Stimulated activated CD8-positive, alpha-beta memory T cell treated with anti-CD3 and anti-CD28 coated beads, Interleukin-7, amount 100 ng/mL, for 4 hours (primary cell): ENCODE measurements around the gene ATF3.
A peak's percentile ranks its signal among the peaks of the same experiment; 100 is the strongest.

Experiments used
- DNase-seq, 2 donors: peaks; one replicate each; pipeline ENCODE4 v3.0.0-alpha.2; 2020; ENCODE audit warnings: low read depth in 2 of 2

The ATF3 gene

DNA sequence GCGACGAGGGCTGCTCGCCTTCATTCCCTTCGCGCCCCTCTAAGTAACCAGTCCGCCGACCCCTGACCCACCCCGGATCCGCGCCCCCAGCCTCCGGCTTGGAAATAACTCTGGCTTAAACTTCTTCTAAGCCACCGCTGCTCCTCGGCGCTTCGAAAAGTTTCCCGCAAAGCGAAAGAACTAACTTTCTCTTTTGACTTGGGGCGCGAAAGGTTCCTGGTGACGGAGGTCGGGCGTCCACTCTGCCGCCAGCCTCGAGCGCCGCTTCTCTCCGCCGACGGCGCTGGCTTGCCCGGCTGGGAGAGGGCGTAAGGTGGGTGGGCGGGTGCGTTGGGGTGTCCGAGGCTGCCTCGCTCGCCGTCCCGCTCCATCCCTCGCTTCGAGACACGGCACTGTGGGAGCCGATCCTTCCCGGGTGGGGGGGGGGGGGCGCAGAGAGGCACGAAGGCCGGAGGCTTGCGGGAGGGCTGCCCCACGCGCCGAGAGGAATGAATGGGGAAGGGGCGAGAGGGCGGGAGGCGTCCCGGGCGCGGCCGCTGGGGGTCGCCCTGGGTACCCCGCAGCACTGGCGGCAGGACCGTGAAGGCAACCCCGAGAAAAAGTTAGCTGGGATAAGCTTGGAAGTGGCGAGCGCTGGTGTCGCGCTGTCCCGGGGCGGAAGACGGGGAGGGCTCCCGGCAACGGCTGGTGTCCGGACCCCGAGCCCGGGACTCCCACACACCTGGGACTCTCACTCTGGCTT is 569 bp downstream of the ATF3 start:
- peak; percentile 29 to 41 for DNase-seq

DNA sequence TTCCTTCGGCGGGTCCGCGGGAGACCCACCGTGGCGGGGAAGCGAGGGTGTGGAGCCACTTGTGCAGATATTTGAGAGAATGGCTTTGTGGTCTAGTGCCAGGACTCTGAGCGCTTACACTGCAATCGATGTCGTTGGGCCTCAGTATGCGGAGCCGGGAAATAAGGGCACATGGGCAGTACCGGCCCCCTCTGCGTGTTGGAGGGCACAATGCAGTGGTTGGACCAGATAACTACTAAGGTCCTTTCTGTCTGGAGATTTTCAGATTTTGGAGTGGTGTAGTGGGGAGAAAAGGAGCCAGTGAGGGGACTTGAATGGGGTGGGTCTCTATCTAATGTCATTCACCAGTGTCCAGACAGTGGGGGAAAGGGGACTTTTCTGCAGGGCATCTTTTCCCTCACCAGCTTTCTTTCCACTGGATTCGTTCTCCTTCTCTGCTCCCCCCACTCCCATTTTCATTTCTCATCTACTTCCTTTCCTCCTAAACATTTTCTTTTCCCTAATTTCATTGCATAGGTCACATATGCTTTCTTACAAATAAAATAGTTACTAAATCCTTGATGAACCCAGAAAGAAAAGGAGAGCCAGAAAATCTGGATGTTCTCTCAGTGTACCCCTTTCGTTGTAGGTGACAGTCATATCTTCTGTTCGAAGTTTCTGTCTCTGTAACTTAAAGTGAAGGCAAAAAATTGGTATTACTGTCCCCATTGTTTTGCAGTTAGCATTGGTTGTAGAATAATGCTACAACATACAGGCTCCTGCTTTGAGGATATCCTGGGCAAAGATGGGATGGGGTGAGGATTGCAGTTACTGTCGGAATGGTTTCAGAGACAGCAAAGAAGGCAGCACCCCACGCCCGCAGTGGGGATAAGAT is 1.4 kb downstream of the ATF3 start:
- no peak for DNase-seq

DNA sequence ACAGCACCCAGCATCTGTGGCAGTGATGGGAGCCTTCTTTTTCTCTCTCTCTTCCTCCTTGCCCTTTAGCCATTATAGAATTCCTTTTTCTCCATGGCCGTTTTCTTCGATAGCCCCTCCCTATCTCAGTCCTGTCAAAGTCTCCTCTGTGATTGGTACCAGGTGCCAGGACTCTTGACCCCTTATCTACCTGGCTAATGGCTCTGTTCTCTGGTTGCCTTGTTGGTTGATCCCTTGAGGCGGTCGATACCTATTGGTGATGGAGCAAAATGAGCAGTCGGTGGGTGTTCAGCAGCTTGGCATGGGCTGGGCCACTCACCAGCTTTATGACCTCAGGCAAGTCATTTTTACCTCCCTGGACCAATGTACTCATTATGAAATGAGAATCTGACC is 2.0 kb downstream of the ATF3 start:
- no peak for DNase-seq

DNA sequence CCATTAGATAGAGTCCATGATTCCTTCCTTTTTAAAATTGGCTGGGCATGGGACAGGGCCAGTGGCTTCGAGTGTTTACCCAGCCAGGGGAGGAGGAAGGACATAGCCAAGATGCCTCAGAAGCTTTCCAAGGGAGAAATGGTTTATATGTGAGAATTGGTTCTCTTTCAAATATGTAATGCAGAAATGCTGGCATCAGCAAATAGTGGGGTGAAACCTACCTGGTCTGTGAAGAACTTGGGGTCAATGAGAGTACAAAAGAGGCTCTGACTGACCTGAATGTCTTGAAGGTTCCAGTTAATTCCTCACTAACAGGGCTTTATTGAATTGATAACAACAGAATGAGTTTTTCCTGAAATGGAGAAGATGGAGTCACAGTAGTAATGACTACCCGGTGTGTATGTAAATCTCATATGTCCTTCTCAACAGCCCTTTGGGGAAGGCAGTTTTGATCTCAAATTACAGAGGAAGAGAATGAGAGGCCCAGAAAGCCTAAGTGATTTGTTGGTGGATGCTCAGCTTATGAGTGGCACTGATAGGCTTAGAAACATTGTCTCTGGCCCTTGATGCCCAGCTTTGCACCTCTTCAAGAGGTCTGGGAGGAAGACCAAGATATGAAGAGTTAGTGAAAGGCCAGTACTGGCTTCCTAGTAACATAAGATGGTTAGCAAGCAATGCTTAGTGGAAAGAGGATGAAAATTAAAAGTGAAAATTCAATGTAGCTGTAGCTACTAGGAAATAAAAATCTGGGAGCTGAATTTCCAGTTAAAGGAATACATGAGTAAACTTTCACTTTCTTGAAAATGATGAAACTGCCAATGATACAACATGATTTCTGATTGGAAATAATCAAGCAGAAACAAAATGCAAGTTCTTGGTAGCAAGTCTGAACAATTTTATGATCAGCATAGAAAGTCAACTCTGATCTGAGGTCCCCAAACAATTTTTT is 2.7 kb downstream of the ATF3 start:
- no peak for DNase-seq

DNA sequence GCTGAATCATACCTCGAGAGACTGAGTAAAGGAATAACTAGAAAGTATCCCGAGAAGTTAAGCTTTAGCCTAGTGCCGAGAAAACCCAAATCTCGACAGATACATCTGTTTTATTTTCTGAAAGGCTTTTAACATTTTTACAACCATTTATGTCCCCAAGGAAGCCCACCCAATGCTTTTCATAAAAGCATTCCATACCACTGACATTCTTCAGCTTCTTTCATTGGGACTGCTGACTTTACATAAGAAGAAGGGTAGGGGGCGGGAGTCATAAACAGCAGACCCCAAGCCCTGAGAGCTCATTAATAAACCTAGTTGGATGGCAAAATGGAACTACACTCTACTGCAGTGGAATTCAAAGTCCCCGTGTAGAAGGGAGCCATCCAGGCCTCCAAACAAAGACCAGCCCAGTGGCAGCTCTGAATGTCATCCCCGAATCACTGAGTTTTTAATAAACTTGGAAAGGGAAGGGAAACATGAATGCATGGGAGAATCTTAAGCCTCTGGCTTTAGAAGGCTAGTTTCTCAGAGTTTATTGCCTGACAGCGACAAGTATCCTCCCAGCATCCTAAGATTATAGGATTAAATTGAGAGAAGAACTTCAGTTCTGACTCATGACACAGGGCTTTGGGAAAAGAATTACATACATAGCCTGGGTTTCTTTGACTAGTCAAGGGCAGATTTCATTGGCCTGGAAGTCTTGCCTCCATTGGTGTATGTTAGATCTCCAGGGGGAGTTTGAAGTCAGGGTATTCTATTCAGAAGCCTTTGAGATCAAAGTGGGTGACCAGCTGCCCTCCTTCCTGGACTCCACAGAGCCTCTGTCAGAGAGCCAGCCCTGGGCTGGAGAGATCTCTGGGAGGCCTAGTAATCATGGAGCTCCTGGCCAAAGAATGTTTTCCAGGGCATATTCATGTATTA is 3.7 kb downstream of the ATF3 start:
- no peak for DNase-seq

DNA sequence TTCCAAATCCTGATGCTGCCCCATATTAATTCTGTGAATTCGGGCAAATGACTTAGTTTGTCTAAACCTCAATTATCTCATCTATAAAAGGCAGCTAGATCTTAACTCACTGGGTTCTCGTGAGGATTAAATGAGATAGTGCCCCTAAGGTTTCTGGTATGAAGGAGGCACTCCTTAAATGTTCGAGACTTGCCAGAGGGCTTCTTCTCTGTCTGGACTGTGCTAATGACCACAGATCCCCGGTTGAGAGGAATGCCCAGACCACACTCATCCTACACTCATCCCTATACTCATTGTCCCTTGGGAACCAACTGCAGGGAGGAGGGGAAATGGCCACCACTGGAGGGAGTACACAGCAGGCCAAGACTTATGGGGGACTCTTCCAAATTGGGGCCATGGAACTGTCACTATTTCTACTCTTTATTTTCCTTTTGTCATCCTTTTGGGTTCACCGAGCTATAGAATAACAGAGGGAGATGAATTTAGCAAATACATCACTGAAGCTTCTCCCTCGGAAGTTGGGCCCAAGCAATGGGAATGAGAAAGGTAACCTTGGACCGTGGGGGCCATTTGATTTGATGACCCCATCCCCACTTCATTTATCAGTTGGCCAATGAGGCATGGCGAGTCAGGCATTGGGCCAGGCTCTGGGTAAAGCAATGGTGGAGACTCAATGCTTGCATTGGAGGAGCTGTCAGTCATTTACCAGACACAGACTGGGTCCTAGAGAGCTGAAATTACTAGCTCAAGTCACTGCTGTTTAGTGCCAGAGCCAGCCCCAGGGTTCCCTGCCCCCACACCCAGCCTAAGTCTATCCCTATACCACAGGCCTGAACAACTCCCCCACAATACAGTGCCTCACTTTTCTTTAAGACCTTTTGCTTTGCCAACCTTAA is 5.1 kb downstream of the ATF3 start:
- no peak for DNase-seq

DNA sequence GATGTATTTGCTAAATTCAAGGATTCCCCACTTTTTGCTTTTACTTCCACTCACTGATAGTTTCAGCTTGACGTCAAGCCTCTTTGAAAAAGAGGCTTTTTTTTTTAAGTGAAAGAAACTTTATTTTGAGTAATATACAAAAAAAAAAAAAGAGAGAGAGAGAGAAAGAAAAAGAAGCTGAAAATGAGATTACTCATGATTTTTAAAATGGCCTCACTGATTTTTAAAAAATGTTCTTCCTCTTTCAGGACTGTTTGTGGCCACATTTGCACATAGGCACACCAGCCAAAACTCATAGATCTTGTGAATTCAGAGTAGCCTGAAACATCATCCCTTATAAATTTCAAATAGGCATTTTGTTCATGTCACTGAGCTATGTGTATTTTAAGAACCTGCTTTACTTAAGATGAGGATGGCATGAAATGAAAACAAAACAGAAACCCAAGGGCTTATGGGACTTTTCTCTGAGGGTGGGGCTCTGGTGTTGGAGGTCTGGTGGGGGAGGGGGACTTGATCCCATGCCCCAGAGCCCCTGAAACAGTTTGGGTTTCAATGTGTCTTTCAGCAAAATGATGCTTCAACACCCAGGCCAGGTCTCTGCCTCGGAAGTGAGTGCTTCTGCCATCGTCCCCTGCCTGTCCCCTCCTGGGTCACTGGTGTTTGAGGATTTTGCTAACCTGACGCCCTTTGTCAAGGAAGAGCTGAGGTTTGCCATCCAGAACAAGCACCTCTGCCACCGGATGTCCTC is 6.1 kb downstream of the ATF3 start:
- DNase-seq: no peak

DNA sequence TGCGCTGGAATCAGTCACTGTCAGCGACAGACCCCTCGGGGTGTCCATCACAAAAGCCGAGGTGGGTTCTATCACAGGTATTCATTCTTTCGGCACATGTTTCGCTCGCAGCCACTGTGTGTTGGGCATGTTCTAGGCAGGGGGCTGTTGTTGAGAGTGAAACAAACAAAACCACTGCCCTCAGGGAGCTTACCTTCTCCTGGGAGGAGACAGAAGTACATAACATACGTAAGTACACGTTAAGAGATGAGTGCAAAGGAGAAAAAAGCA is 6.6 kb downstream of the ATF3 start:
- DNase-seq: no peak

DNA sequence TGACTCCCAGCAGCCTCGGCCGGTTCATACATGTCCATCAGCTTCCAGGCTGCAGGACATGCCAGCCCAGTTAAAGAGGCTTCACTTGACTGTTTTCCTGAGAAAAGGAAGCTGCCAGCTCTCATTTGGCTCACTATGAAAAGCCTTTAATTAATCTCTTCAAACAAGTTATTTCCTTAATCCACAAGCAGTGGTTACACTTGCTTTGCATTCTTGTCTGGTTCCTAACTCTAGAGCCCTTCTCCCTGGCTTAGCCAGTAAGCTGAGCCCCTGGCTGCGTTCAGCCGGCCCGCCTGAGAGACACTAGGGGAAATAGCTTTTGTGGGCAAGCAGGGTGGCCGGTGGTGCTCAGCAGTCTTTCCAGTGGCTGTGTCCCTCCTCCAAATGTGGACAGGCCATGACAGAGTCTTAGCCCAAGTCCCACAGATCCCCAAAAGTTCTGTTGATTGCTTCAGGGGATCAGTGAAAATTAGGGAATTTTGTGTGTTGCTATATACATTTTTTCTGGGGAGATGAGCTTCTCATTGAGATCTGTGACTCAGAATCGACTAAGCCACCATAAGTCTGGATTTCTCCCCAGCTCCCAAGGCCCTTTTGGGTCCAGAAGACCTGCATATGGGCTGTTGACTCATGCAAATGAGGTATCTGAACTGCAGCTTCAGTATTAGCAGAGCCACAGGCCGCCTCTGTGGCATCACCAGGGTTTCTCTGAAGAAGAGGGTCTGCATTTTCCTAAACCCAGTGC is 10.1 kb downstream of the ATF3 start:
- DNase-seq: no peak

DNA sequence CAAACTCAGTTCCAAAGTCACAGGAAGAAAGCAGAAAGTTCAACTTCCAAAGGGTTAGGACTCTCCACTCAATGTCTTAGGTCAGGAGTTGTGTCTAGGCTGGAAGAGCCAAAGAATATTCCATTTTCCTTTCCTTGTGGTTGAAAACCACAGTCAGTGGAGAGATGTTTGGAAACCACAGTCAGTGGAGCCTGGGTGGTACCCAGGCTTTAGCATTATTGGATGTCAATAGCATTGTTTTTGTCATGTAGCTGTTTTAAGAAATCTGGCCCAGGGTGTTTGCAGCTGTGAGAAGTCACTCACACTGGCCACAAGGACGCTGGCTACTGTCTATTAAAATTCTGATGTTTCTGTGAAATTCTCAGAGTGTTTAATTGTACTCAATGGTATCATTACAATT is 11.7 kb downstream of the ATF3 start:
- DNase-seq: no peak

DNA sequence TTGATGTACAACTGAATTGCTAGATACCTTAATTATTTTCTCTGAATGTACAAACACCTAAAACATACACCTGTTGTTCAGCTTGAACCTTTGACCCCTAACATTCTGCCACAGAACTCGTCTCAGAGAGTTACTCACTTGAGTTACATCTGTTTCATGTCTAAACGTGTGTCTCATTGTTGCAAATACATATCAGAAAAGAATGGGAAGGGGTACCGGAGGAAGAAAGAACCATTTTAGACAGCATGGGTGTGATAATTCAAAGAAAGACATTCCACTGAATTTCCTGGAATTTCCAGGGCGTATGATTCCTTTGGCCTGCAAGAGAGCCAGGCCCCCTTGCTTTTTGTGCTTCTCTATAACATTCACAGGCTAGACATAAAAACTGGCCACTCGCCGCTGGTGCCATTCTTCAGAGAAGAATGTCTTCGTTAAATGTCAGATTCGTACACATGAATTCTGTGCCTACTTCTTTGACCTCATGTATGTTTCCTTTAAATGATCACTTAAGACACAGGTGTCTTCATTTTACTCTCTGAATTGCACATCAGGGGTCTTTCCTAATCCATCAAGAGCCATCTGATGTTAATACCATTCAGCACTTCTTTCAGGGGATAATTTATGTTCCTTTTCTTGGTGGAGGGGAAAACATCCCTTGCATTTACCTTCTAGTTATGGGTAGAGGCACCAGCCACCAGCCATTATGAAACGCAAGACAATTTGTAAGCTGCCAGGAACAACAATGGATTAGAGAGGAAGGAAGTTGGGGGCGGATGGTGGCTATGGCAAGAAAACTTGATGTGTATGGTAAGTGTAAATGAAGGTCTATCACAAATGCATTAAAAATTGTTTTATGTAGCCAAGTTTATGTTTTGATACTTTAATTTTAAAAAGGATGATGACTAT is 12.7 kb downstream of the ATF3 start:
- no peak for DNase-seq

DNA sequence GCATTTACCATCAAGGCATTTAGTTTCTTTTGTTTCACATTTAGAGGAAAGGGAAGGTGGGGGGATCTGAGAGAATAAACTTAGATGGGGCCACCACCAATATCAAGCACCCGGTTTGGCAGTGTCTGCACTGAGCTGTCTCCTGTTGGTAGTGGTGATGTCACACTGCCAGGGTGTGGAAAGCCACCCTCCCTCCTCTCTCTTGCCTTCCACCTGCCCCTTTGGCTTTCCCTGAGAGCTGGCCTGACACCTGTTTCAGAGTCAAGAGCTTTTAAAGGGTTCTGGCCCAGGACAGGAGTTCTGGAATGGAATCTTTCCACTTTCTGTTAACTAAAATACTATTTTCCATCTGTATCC is 13.4 kb downstream of the ATF3 start:
- DNase-seq: no peak

DNA sequence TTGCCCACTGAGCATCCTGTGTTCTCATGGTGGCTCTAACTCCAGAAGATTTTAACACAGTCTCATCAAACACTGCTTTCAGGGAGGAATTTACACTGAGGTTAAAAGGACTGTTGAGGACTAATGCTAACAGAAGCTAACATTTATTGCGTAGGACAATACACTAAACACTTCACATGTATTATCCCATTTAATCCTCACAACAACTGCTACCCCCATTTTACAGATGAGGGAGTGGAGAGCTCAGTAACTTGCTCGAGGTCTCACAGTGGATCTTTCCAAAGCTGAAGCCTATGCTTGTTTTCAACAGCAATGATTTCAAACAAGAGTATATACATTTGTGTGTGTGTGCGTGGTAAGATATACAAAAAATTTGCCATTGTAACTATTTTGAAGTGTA is 13.9 kb downstream of the ATF3 start:
- no peak for DNase-seq

DNA sequence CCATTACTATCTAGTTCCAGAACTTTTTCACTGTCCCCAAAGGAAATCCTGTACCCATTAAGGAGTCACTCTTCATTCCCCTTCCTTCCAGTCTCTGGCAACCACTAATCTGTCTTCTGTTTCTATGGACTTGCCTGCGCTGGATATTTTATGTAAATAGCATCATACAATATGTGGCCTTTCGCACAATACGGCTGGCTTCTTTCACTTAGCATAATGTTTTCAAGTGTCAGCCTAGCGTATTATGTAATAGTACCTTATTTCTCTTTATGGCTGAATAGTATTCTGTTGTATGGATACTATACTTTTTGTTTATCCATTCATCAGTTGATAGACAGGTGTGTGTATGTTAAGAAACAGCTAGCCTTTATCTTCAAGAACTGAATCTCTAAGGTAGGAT is 14.3 kb downstream of the ATF3 start:
- no peak for DNase-seq

DNA sequence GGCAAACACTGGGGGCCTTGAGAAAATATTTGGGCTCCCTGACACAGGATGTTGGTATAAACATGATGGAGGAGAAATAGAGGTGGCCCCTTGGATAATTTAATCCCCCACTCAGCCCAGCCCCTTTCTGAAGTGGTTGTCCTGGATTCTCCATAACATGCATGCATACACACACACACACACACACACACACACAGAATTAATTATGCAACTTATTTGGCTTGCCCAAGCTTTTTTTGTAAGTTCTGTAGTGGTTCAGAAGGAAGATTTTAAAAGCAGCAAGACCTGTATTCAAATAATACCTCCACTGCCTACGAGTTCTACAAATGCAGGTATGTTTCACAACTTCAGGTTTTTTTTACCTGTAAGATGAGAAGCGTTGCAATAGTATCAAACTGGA is 15.0 kb downstream of the ATF3 start:
- DNase-seq: no peak

DNA sequence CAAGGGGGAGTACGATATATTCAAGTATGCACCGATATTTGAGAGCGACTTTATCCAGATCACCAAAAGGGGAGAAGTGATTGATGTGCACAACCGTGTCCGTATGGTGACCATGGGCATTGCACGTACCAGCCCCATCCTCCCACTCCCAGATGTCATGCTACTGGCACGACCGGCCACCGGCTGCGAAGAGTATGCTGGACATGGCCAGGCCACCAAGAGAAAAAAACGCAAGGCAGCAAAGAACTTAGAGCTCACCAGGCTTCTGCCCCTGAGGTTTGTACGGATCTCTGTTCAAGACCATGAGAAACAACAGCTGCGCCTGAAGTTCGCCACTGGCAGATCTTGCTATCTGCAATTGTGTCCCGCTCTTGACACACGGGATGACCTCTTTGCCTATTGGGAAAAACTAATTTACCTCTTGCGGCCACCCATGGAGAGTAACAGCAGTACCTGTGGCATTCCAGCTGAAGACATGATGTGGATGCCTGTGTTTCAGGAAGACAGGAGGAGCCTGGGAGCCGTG is 16.5 kb downstream of the ATF3 start:
- DNase-seq: no peak

DNA sequence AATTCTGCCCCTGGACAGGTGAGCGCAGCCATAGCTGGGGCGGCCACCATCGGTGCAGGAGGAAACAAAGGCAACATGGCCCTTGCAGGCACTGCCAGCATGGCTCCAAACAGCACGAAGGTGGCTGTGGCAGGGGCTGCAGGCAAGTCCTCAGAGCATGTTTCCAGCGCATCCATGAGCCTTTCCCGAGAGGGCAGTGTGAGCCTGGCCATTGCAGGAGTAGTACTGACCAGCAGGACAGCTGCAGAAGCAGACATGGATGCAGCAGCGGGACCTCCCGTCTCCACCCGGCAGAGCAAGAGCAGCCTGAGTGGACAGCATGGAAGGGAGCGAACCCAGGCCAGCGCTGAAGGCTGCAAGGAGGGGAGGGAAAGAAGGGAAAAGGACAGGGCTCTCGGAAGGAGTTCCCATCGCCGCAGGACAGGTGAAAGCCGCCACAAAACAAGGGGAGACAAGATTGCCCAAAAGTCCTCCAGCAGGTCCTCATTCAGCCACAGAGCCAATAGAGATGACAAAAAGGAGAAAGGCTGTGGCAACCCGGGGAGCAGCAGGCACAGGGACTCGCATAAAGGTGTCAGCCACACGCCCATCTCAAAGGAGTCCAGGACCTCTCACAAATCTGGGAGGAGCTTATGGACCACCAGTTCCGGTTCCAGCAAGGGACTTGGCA is 17.4 kb downstream of the ATF3 start:
- no peak for DNase-seq
